ENCODE results near the gene TMEM186.
"Not testable (repeated sequence)": the region's sequence is repeated elsewhere in the genome, so short reads cannot be mapped to it uniquely, and the experiment has no call there.

Gene TMEM186

GRCh38 chr16:8797364-8798173 is at the start of gene TMEM186, which contains the start of gene PMM2:
Gene TMEM186, minus strand, starts transcription at chr16:8797639. Its CDS starts 25 bp downstream, at chr16:8797614.
Gene PMM2, plus strand, starts transcription at chr16:8797839. Its CDS starts 44 bp downstream, at chr16:8797883.
- peak; percentile 66 to 92 for DNase-seq

GRCh38 chr16:8847145-8847544 is 49.7 kb upstream of the TMEM186 start:
- no peak for DNase-seq

DNA sequence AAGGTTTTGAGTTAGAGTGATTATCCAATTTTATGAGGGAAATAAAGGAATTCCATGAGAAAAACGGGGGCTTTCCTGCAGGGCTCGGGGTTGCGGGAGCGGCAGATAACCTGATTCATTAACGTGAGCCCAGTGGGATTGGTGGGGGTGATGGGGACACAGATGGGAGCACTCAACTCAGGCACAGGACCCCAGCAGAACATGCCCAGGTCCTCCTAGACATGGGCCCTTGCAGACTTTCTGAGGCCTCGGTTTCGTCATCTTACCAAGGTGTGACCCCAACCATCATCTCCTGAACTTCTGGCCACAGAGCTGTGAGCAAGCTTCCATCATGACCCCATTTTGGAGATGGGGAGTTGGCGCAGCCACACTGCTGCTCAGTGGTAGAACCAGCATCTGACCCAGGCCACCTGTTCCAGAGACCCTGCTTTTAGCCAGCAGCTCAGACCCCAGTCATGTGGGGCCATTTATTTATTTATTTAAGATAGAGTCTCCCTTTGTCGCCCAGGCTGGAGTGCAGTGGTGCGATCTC is 49.0 kb upstream of the TMEM186 start:
- DNase-seq: no peak

DNA sequence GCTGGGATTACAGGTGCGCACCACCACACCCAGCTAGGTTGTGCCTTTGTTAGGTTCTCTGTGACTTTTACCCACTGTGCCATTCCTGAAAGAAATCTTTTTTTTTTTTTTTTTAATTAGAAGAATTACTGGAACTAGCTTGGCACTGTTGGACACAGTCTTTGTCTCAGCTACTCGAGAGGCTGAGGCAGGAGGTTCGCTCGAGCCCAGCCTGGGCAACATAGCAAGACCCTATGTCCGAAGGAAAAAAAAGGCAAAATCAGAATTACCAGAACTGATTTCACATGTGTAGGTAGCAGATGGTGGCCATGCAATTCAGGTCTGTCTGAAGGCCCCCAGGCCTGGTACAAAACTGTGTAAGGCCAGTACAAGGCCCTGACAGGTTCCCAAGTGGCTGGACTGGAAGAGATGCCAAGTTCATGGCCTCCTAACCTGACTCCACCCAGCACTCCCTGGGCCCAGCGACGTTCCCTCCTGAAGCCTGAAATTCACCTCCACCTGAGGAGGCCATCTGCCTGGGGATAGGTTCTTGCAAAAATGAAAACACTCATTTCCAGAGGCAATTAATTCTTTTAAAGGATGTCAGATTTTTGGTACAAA is 48.4 kb upstream of the TMEM186 start:
- no peak for DNase-seq

- not testable (repeated sequence) for DNase-seq
Observed at GRCh38 chr16:8843296-8843695, 45.9 kb upstream of the TMEM186 start.

DNA sequence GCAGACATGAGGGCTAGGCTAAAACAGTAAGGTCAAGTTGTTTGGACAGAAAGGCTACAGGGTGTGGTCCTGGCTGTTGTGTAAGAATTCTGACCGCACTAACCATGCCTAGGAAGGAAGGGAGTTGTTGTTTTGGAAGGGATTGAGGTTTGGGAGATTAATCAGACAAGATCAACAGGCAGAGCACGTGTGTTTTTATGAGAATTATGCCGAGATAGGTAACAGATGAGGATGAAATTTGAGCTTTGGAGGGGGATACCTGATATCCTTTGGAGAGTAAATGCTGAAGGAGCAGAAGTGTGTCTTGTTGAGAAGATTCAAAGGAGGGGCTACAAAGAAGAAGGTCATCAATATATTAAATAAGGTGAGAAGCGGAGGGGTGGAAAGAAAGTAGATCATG is 44.6 kb upstream of the TMEM186 start:
- not testable (repeated sequence) for DNase-seq

DNA sequence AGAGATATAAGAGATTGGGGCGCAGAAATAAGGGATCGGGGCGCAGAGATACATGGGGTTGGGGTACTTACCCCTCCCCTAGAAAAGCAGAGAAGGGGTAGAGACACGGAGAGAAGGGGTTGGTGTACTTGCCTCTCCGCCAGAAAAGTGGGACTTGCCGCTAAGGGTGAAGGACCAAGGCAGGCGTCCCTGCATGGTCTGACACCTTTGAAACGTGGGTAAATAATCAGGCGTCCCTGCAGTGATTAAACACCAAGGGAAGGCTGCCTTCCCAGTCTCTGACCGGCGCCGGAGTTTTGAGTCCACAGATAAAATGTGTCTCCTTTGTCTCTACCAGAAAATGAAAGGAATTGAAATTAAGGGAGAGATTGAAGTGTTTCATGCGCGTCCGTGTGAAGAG is 40.2 kb upstream of the TMEM186 start:
- DNase-seq: not testable (repeated sequence)

GRCh38 chr16:8836797-8837196 is 39.4 kb upstream of the TMEM186 start:
- not testable (repeated sequence) for DNase-seq

DNA sequence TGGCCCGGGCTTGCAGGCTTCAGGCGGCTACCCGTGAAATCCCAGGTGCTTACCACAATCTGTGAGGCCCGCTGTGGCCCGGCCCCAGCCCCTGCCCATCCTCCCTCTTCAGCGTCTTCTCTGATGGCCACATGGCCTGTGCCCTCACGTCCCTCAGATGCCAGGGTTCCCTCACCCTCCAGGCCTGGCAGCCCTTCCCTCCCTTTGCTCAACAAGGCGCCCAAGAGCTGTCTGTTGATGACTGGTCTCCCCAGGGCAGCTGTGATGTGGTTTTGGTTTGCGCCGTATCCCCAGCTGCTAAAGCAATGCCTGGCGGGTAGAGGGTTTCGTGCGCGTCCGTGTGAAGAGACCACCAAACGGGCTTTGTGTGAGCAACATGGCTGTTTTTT is 35.3 kb upstream of the TMEM186 start:
- no peak for DNase-seq

DNA sequence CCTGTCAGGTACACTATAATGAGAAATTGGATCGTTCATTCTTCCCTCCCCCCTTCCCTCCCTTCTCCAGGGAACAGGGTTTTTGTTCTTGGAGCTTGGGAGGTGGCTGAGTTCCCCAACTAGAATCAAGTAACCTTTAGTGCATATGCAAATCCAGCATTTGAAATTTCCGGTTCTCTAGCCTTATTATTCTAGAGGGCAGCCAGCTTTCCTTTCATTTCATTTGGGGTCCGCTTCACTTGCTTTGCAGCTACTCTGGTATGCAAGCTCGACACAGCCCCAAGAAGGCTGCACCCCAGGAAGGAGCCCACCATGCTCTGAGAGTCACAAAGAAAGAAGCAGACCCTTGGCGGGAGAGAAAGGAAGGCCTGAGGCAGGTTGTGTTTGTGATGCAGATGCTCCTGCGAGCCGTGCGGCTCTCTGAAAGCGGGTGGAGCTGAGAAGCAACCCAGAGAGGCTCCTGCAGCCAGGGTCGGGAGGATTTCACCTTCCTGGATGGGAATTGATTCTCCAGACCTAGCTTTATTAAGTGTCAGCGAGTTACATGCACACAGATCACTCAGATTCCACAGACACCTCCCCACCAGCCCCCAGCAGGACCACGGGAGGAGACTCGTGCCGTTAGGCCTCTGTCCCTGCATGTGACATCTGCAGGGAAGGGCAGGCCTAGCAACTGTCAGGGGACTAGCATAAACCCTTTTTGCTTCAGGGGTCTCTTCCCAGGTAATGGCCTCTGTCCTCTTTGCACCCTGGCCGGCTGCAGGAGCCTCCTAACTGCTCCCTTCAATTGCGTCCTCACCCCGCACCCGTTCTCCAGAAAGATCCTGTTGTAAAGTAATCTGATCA is 34.7 kb upstream of the TMEM186 start:
- DNase-seq: no peak

DNA sequence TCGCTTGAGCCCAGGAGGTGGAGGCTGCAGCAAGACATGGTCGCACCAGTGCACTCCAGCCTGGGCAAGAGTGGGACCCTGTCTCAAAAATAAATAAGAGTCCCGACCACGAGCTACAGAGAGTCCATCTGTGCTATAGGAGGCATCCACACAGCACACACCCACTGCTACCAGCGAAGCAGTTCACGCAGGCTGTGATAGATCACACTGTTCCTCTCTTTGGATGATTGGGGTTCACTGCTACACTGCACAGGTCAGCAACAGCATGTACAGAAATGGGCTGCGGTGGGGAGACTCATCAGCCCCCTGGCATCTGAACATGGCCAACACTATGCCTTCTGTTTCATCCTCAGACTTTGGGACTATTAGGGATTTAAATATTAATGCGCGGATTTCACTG is 34.0 kb upstream of the TMEM186 start:
- no peak for DNase-seq

- DNase-seq: no peak
Observed at GRCh38 chr16:8828541-8829165, 31.2 kb upstream of the TMEM186 start.

DNA sequence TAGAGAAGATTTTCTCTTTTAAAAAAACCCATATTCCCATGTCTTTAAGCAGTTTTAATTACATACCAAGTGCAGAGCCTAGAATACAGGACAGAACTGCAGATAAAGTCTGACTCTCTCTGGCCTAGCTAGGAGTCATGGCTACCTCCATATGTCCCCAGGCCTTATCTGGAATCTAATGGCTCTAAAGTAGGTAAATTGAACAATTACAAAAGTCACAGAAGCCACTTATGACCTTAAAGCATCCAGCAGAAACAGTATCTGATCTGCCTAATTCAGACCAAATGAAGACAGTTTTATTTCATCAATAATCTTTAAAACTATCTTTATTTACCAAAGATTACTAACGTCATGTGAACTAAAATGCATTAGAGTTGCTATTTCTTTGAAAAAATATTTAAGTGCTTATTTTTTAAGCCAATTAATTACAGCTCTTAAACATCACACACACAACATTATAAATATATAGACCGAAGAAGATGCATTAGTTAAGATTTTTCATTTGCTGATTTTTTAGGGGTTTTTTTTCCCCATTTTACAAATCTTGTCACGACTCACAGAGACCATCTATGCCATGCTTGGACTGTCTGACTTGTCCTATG is 28.9 kb upstream of the TMEM186 start:
- no peak for DNase-seq

DNA sequence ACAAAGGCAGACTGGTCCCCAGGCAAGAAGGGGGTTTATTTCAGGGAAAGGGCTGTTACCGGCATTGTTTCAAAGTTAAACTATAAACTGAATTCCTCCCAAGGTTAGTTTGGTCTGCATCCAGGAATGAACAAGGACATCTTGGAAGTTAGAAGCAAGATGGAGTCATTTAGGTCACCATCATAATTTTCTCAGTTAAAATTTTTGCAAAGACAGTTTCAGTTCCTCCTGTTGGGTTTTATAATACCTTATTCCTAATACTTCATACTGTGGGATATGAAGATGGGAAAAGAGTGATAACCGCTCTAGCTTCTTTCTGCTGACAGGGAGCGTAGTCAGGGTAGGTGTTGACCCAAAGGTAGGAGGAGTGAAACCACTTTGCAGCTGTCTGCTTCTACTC is 25.0 kb upstream of the TMEM186 start:
- no peak for DNase-seq

DNA sequence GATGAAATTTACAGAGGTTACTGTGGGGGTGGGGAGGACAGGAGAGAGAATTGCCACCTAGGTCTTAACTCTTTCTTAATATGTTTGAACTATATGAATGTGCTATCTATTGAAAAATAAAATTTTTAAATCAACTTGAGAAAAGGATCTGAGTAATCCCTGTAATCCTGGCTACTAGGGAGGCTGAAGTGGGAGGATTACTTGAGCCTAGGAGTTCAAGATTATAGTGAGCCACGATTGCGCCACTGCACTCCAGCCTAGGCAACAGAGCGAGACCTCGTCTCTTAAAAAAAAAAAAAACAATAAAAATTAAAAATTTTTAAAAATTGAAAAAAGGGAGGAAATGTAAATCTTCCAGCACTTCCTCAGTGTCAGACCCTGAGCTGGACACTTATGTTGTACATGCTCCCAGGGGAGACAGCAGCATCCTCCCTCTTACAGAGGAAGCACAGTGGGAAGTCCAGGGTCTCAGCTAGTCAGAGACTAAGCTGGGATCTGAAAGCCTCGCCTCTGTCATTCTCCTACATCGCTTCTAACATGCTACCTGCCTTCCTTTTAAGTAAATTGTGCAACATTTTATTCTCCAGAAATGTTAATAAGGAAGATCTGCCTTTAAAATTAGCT is 22.1 kb upstream of the TMEM186 start:
- DNase-seq: no peak

- no peak for DNase-seq
Observed at GRCh38 chr16:8818504-8819270, 21.2 kb upstream of the TMEM186 start.

- no peak for DNase-seq
Observed at GRCh38 chr16:8816967-8817655, 19.7 kb upstream of the TMEM186 start.

DNA sequence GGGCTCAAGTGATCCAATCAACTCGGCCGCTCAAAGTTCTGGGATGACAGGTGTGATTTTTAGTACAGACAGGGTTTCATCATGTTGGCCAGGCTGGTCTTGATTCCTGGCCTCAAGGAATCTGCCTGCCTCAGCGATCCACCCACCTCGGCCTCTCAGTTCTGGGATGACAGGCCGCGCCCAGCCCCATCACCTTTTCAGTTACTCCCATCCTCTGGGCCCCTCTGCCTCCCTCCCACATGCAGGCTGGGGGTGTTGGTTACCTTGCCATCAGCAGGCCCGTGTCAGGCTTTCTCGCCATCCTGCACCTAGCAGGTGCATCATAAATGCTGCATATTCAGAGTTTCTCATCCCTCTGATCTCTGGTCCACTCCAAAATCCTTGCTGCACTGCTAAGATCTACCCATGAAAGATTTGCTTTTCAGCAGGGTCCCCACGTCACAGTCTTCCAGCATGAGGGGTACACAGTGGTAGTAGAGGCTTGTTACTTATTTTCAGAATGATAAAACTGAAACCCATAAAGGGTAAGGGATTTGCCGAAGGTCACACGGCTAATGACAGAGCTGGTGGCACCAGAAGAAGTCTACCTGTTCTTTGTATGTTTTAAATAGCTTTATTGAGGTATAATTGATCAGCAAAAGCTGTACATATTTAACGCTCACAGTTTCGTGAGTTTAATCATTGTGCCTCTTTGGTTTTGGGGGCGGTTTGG is 16.8 kb upstream of the TMEM186 start:
- DNase-seq: no peak

DNA sequence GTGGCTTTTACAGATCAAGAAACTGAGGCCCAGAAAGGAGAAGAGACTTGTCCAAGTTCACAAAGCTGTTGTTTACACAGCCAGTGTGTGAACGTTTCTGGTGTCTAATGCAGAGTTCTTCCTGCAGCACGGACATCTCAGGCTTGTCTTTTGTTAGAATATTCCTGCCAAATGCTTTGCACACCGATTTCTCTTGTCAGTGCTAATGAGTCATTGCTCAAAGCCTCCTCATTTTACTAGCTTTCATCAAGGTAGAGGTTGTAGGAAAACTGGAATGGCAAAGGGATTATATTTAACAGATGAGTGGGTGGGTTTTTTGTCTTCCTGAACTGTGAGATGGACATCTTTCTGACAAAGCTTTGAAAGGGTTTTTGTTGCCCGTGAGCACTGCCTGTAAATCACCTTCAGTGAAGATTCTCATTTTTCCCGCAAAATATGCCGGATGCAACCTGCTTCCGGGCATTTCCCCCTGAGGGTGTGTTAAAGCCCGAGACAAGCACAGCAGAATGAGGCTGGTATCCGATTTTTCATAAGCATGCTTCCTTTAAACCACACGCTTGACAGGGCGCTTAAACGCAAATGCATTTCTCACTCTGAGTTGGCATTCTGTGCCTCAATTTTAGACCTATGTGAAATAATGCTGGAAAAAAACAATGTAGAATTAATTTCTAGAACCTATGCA is 14.9 kb upstream of the TMEM186 start:
- no peak for DNase-seq

Data from bone marrow (tissue), 2 donors.